Ascending aorta (tissue), 2 donors: ENCODE results near the gene UGT1A10. TPM values are rescaled to one million over a fixed set of nuclear protein-coding genes. Genes with fewer than 3 reads are reported as not detected.
A peak's percentile ranks its signal among the peaks of the same experiment; 100 is the strongest.

Experiments
- DNase-seq, 2 donors: peaks; one replicate each; pipeline ENCODE4 v3.0.0-alpha.2; 2019; ENCODE audit warnings: low spot score in 2 of 2
- H3K27ac ChIP-seq, 2 donors: fragments of 200-600 bp; sonication (generic); one replicate each; pipeline ENCODE4 v1.5.1; 2016 to 2017; ENCODE audit warnings: mild to moderate bottlenecking in 1 of 2
- H3K27me3 ChIP-seq: fragments of 200-600 bp; sonication (generic); one replicate; pipeline ENCODE4 v1.5.1; 2017
- H3K36me3 ChIP-seq, 2 donors: fragments of 200-600 bp; sonication (generic); one replicate each; pipeline ENCODE4 v1.5.1; 2016
- H3K4me1 ChIP-seq, 2 donors: fragments of 200-600 bp; sonication (generic); one replicate each; pipeline ENCODE4 v1.5.1; 2016 to 2017; ENCODE audit warnings: mild to moderate bottlenecking in 1 of 2
- H3K4me3 ChIP-seq, 2 donors: fragments of 200-600 bp; sonication (generic); one replicate each; pipeline ENCODE4 v1.5.1; 2016 to 2017; ENCODE audit warnings: mild to moderate bottlenecking in 1 of 2
- H3K9me3 ChIP-seq, 2 donors: fragments of 200-600 bp; sonication (generic); one replicate each; pipeline ENCODE4 v1.5.1; 2016
- intact Hi-C: fragments of 100-400 bp; cut with DNase I; formaldehyde crosslinking; loops from one replicate; pipeline ENCODE4 v1.15.1; 2023
- total RNA-seq: library from RNA; depleted of rRNA; stranded (reverse); fragments of >200 nt; gene quantifications from one replicate; pipeline ENCODE4 v1.1.0, GENCODE V29; 2016
- TF ChIP-seq, protein P1 (sequence below), 3 experiments: fragments of 200-600 bp in 2 of 3; fragments of 450-650 bp in 1 of 3; sonication (generic) in 2 of 3; IDR thresholded peaks; one replicate each; pipeline ENCODE4 v1.5.1; 2016 to 2019; ENCODE audit warnings: antibody characterized with exemption in 3 of 3, mild to moderate bottlenecking in 1 of 3, moderate library complexity in 1 of 3

The UGT1A10 gene
- total RNA-seq, 1 donor from 2014 or later, result not detected

DNA sequence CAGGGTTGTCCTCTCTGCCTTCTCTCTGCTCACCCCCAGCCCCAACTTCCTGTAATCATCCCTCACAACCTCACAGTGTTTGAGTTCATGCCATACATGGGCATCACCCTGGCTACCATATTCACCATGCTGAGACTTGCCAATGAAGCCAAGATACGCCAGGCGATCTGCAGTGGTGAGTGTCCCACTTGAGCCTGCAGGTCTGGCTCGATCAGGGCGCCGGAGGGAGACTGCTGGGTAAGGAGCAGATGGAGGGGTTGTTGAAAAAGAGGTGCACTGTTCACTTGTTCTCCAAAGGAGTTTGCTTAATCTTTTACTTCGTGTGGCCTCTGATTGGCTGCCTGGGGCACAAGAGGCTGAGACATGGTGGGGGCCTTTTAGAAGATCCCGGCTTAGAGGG lies 156.5 kb downstream of the UGT1A10 start:
- intact Hi-C loops, result no loop called here
- no peaks in the 10 kb centered on the region for H3K36me3 ChIP-seq
- TF ChIP-seq, protein P1, sequence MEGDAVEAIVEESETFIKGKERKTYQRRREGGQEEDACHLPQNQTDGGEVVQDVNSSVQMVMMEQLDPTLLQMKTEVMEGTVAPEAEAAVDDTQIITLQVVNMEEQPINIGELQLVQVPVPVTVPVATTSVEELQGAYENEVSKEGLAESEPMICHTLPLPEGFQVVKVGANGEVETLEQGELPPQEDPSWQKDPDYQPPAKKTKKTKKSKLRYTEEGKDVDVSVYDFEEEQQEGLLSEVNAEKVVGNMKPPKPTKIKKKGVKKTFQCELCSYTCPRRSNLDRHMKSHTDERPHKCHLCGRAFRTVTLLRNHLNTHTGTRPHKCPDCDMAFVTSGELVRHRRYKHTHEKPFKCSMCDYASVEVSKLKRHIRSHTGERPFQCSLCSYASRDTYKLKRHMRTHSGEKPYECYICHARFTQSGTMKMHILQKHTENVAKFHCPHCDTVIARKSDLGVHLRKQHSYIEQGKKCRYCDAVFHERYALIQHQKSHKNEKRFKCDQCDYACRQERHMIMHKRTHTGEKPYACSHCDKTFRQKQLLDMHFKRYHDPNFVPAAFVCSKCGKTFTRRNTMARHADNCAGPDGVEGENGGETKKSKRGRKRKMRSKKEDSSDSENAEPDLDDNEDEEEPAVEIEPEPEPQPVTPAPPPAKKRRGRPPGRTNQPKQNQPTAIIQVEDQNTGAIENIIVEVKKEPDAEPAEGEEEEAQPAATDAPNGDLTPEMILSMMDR (IDR thresholded peaks at IDR 0.05), result no peak
- H3K9me3 ChIP-seq, result no peaks in the 10 kb centered on the region
- no peak overlapping the region for H3K27ac ChIP-seq
- no peak overlapping the region for H3K4me3 ChIP-seq
- no peaks in the 10 kb centered on the region for H3K27me3 ChIP-seq
- DNase-seq, result no peak
- no peaks in the 10 kb centered on the region for H3K4me1 ChIP-seq

DNA sequence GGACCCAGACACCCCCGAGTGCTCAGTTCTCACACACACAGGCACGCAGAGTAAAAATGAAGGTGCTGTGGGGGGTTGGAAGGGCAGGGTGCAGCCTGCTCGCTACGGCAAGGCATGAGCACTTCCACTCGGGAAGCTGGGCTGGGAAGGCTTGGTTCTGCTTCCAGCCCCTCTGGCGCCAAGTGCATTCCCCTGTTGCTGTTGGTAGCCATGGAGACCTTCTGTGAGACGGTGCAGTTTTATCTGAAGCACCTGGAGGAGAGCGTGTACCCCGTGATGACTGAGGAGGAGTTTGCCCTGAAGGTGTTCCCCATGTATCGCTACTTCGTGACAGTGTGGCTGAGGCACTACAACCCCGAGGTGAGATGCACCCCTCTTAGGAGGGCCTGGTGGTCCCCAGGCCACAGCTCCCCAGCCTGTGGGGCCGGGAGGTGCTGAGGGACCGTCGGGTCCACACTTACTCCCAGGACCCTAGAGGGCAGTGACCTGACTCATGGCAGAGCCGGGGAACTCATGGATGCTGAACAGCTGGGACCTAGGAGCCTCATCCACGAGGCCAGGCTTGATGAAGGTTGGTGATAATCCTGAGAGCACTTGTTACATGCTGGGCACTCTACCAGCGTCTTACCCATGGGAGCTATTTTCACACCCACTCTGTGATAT lies 157.3 kb downstream of the UGT1A10 start:
- TF ChIP-seq, protein P1 (IDR thresholded peaks at IDR 0.05), result no peak
- Histone ChIP-seq H3K27ac (no peak overlapping the region), H3K27me3 (no peaks in the 10 kb centered on the region), H3K36me3 (no peaks in the 10 kb centered on the region), H3K9me3 (no peaks in the 10 kb centered on the region), H3K4me1 (no peaks in the 10 kb centered on the region), H3K4me3 (no peak overlapping the region)
- intact Hi-C loops, result no loop called here
- DNase-seq, result no peak

DNA sequence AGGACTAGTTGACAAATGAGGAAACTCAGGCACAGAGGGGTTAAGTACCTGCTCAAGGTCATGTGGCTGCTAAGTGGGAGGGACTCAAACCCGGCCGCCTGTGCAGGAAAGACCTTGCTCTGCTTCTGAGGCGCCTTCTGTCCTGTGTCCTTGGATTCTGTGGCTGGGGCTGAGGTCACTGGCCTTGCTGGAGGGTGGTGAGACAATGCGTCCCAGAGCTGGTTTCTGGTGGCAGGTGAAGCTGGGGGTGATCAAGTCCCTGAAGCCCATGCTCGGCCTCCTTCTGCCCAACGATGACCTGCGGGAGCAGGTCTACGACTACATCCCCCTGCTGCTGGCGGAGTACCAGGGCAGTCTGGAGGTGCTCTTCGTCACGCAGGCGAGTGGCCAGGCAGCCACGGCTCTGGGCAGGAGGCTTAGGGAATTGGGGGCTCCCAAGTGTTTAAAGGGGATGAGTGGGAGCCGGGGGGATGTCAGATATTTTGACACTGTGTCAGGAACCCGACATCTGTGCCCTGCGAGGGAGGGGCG lies 157.9 kb downstream of the UGT1A10 start:
- no peaks in the 10 kb centered on the region for H3K9me3 ChIP-seq
- H3K4me3 ChIP-seq, result no peak overlapping the region
- intact Hi-C loops, result no loop called here
- H3K4me1 ChIP-seq, result no peaks in the 10 kb centered on the region
- no peak overlapping the region for H3K27ac ChIP-seq
- TF ChIP-seq, protein P1 (IDR thresholded peaks at IDR 0.05), result no peak
- no peaks in the 10 kb centered on the region for H3K27me3 ChIP-seq
- H3K36me3 ChIP-seq, result no peaks in the 10 kb centered on the region
- DNase-seq, result no peak

DNA sequence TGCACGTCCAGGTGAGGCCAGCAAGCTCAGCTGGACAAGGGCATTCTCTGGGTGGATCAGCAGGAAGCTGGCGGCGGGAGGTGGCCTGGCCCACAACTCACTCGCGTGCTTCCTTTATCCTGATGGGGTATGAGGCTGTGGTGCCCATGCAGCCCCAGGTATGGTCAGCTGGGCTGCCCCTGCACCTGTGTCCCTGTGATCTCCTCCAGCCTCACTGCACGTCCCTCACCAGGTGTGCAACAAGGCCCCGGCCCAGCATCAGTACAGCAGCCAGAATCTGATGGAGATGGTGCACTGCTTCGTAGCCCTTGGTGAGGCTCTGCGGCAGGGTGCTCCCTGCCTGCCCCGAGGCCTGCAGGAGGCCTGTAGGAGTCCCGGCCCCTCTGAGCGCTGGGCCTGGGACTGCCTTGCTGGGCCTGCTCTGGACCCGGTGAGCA lies 159.5 kb downstream of the UGT1A10 start:
- no peaks in the 10 kb centered on the region for H3K27me3 ChIP-seq
- TF ChIP-seq, protein P1 (IDR thresholded peaks at IDR 0.05), result no peak
- H3K27ac ChIP-seq, result no peak overlapping the region
- peak in 1 of 2 donors; percentile 60 for DNase-seq
- no peak overlapping the region for H3K4me3 ChIP-seq
- intact Hi-C loops, result no loop called here
- no peaks in the 10 kb centered on the region for H3K36me3 ChIP-seq
- H3K9me3 ChIP-seq, result no peaks in the 10 kb centered on the region
- H3K4me1 ChIP-seq, result no peaks in the 10 kb centered on the region

- Histone ChIP-seq H3K4me3 (no peak overlapping the region), H3K36me3 (no peaks in the 10 kb centered on the region), H3K27ac (no peak overlapping the region), H3K4me1 (no peaks in the 10 kb centered on the region), H3K9me3 (no peaks in the 10 kb centered on the region), H3K27me3 (no peaks in the 10 kb centered on the region)
- intact Hi-C loops, result no loop called here
- TF ChIP-seq, protein P1 (IDR thresholded peaks at IDR 0.05), result no peak
- DNase-seq, result no peak
Observed at GRCh38 chr2:233796254-233796653, 160.0 kb downstream of the UGT1A10 start.
